Activated CD4-positive, CD25-positive, alpha-beta regulatory T cell (primary cell): ENCODE data around the gene STK32C.
"Not testable (repeated sequence)": the region's sequence is repeated elsewhere in the genome, so short reads cannot be mapped to it uniquely, and the experiment has no call there.

Experiments used
- DNase-seq, 4 experiments: peaks; one replicate each; lab custom pipeline; 2025; lab: John Stamatoyannopoulos, UW

Gene STK32C

GRCh38 chr10:132230557-132231210, 77.1 kb downstream of the STK32C start:
- DNase-seq: no peak

GRCh38 chr10:132229834-132230556, 77.8 kb downstream of the STK32C start:
- DNase-seq: peak in 1 of 4 experiments; percentile 27

GRCh38 chr10:132229096-132229495, 78.7 kb downstream of the STK32C start:
- no peak for DNase-seq

- no peak for DNase-seq
Measured at GRCh38 chr10:132228616-132229015, 79.1 kb downstream of the STK32C start.

- DNase-seq: no peak
Measured at GRCh38 chr10:132227851-132228390, 79.8 kb downstream of the STK32C start.

GRCh38 chr10:132226586-132227405, 81.0 kb downstream of the STK32C start:
- no peak for DNase-seq

- no peak for DNase-seq
Measured at GRCh38 chr10:132225849-132226205, 81.9 kb downstream of the STK32C start.

GRCh38 chr10:132225073-132225848, 82.5 kb downstream of the STK32C start:
- DNase-seq: no peak

- DNase-seq: no peak
Measured at GRCh38 chr10:132224343-132225072, 83.2 kb downstream of the STK32C start.

GRCh38 chr10:132223611-132224342, 84.0 kb downstream of the STK32C start:
- no peak for DNase-seq

- DNase-seq: peak; percentile 20 to 49 (median 32)
Measured at GRCh38 chr10:132223156-132223590, 84.6 kb downstream of the STK32C start.

GRCh38 chr10:132222726-132223125, 85.0 kb downstream of the STK32C start:
- no peak for DNase-seq

- not testable (repeated sequence) for DNase-seq
Measured at GRCh38 chr10:132220996-132221395, 86.8 kb downstream of the STK32C start.

- no peak for DNase-seq
Measured at GRCh38 chr10:132220061-132220460, 87.7 kb downstream of the STK32C start.

- DNase-seq: no peak
Measured at GRCh38 chr10:132219486-132219885, 88.3 kb downstream of the STK32C start.

- DNase-seq: not testable (repeated sequence)
Measured at GRCh38 chr10:132216441-132216840, 91.3 kb downstream of the STK32C start.

- no peak for DNase-seq
Measured at GRCh38 chr10:132213917-132214316, 93.8 kb downstream of the STK32C start.

- DNase-seq: no peak
Measured at GRCh38 chr10:132212816-132213215, 94.9 kb downstream of the STK32C start.

GRCh38 chr10:132211246-132211645, 96.5 kb downstream of the STK32C start:
- no peak for DNase-seq

- no peak for DNase-seq
Measured at GRCh38 chr10:132210766-132211165, 97.0 kb downstream of the STK32C start.
